ENCODE results near the gene SCARF2. TPM values are rescaled to one million over a fixed set of nuclear protein-coding genes. Genes with fewer than 3 reads are reported as not detected.
A peak's percentile ranks its signal among the peaks of the same experiment; 100 is the strongest.

SCARF2 gene
- total and polyA plus RNA-seq, 2 of the 8 experiments (the other 6 are each of a cell fraction or from before 2014, with no cell fraction given), result 4.2 to 9.8 TPM

DNA sequence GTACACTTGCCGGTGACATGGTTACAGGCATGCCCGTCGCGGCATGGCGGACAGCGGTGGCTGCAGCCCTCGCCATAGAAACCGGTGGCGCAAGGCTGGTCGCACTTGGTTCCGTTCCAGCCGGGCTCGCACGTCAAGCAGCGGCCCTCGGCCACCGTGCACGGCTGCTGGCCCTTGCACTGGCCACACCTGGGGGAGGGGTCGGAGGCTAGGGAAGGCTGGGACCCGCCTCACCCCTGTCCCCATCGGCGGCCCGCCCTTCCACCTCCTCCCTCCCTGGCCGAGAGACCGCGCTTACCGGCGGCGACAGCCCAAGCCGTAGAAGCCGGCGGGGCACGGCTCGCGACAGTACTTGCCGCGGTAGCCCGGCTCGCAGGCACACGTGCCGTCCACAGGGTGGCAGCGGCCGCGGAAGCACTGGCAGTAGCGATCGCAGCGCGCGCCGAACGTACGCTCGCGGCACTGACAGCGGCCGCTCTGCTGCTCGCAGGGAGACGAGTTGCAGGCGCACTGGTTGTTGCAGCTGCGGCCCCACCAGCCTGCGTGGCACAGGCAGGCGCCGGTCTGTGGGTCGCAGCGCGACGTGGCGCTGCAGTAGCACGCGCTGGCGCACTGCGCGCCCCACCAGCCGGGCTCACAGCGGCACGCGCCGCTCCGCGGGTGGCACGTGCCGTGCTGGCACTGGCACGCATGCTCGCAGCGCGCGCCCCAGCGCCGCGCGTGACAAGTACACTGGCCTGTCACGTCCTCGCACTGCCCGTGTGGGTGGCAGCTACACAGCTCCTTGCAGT lies 6.7 kb downstream of the SCARF2 start (continued):
- TF ChIP-seq, protein P1, sequence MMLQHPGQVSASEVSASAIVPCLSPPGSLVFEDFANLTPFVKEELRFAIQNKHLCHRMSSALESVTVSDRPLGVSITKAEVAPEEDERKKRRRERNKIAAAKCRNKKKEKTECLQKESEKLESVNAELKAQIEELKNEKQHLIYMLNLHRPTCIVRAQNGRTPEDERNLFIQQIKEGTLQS (IDR thresholded peaks at IDR 0.05; ENCODE audit: insufficient read depth, low read depth, low read length), result no peak
- TF ChIP-seq EZH2 (IDR thresholded peaks at IDR 0.05; ENCODE audit: low read depth, low read length, severe bottlenecking) (peak; percentile 51), KDM4A (IDR thresholded peaks at IDR 0.05; ENCODE audit: low read depth, low read length, severe bottlenecking) (peak; percentile 90), NANOG (IDR thresholded peaks at IDR 0.05; ENCODE audit: insufficient read depth, low read depth, low read length, poor library complexity, severe bottlenecking) (no peak), CREB1 (IDR thresholded peaks at IDR 0.05) (peak; percentile 52; the same call in 1 of the 2 replicates), SIN3A (conservative IDR thresholded peaks at IDR 0.05 in 1 of 2, IDR thresholded peaks at IDR 0.05 in 1 of 2; ENCODE audit: low read depth in 1 of 2, low read length in 2 of 2) (peak in 1 of 2 experiments; percentile 58; a peak in 1 of 4 replicates), SUZ12 (IDR thresholded peaks at IDR 0.05; ENCODE audit: low read length) (peak; percentile 22; the same call in 1 of the 2 replicates), BACH1 (IDR thresholded peaks at IDR 0.05; ENCODE audit: low read length) (peak; percentile 47; the same call in 1 of the 2 replicates), GABPA (IDR thresholded peaks at IDR 0.05; ENCODE audit: borderline replicate concordance, insufficient read depth, low read length) (peak; percentile 48), EGR1 (IDR thresholded peaks at IDR 0.05; ENCODE audit: borderline replicate concordance, low read depth, low read length) (no peak)
